Hepatocyte (in vitro differentiated cells): ENCODE measurements around the gene FAT2.

Experiments used
- CTCF ChIP-seq: fragments of 200-600 bp; sonication (generic); IDR thresholded peaks from 2 replicates; pipeline ENCODE4 v1.5.1; 2016; ENCODE audit warnings: antibody characterized with exemption, mild to moderate bottlenecking; ENCODE audit not compliant: poor library complexity
- EZH2 ChIP-seq: fragments of 200-600 bp; sonication (generic); IDR thresholded peaks from 2 replicates; pipeline ENCODE4 v1.6.1; 2016; ENCODE audit warnings: antibody characterized with exemption, mild to moderate bottlenecking, borderline replicate concordance
- EZH2phosphoT487 ChIP-seq: fragments of 200-600 bp; sonication (generic); IDR thresholded peaks from one replicate; pipeline ENCODE4 v1.6.1; 2018; ENCODE audit warnings: antibody characterized with exemption, mild to moderate bottlenecking, low read depth, moderate library complexity; ENCODE audit not compliant: unreplicated experiment, severe bottlenecking

GRCh38 chr5:151630088-151630487 lies 39.0 kb upstream of the FAT2 start:
- TF ChIP-seq EZH2 (no peak), CTCF (no peak), EZH2phosphoT487 (no peak)
